ENCODE data around the gene IL1R1. TPM values are rescaled to one million over a fixed set of nuclear protein-coding genes. Genes with fewer than 3 reads are reported as not detected.

The IL1R1 gene
- 4.3 and 4.7 TPM in 2 replicates for total RNA-seq

GRCh38 chr2:102141970-102142828 is at the start of gene IL1R1:
IL1R1 (plus strand) TSS chr2:102142746; CDS start chr2:102157725, 14,979 bp downstream.

GRCh38 chr2:102186791-102187495 is 44.4 kb downstream of the IL1R1 start, which contains the start of gene IL1RL2:
IL1RL2 (plus strand) TSS chr2:102187023; CDS start chr2:102187868, 845 bp downstream.

Other genes starting within 250 kb of the IL1R1 start
- gene IL1R2, start 150.8 kb upstream of the IL1R1 start, total RNA-seq: 12.9 and 33.0 TPM in 2 replicates
- 2.1 and 2.8 TPM in 2 replicates for gene IL1RL2, start 44.3 kb downstream of the IL1R1 start, total RNA-seq
- 1.5 and 4.3 TPM in 2 replicates for gene IL1RL1, start 168.8 kb downstream of the IL1R1 start, total RNA-seq
- 2.0 and 2.1 TPM in 2 replicates for gene IL18R1, start 213.1 kb downstream of the IL1R1 start, total RNA-seq

Data from hair follicular keratinocyte (primary cell).